ENCODE measurements around the gene POMC.
"Not testable (repeated sequence)": the region's sequence is repeated elsewhere in the genome, so short reads cannot be mapped to it uniquely, and the experiment has no call there.

POMC gene

DNA sequence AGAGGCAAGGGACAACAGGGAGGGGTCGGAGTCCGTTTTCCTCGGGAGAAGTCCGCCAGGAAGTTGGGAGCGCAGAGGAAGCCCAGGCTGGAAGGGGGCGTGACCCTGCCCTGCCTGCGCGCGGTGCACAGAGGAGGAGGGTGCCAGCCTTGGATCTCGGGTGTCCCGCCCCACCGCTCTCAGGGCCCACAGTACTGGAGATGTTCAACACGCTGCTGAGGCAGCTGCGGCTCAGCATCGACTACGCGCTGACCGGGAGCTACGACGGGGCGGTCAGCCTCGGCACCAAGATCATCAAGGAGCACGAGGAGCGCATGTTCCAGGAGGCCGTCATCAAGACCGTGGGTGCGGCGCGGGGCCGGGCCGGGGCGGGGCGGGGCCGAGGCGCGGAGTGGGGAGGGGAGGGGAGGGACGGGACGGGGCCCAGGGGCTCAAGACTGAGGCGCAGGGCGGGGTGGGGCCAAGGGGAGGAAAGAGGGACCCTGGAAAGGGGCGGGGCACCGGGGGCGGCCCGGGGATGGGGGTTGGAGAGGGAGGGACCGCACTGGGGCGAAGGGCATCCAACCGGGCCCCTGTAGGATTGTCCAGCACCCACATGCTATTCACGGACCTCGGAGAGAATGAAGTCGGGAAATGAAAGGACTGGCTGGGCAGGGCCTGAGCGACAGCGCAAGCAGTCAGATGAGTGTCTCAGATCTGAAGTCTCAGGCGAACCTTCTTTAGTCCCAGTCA lies 36.6 kb downstream of the POMC start:
- no peak for DNase-seq

DNA sequence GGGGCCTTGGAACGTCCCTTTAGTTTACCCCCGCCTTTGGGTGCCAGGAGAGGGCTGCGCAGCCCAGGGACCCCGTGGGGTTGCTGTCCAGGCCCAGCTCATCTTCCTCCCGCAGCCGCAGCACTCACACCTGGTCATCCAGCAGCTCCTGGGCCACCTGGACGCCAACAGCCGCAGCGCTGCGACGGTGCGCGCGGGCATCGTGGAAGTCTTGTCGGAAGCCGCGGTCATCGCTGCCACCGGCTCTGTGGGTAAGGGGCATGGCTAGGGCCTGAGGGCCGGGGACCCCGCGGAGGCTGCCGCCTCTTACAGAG lies 37.2 kb downstream of the POMC start:
- DNase-seq, result no peak

DNA sequence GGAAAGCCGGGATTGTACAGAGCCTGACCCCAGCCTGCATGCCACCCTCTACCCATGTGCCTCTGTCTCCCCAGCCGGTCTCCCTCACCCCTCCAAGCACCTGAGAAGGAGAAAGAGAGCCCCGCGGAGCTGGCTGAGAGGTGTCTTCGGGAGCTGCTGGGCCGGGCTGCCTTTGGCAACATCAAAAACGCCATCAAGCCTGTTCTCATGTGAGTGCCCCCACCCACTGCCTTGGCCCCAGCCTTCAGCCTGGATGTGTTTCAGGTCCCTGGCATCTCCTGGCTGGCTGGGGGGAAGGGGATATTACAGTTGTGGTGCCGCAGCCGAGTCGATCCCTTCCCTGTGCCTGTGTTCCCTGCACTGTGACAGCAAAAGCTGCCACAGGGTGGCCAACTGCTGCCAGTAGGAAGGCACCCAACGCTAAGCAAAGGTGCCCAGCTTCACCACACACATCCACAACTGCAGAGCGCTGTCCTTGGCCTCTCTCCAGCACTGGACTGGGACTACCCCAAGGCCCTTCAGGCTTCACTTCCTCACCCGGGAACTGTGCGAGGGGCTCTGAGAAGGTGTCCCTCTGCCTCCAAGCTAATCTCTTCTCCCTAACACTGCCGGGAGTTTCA lies 38.4 kb downstream of the POMC start:
- DNase-seq, result no peak

DNA sequence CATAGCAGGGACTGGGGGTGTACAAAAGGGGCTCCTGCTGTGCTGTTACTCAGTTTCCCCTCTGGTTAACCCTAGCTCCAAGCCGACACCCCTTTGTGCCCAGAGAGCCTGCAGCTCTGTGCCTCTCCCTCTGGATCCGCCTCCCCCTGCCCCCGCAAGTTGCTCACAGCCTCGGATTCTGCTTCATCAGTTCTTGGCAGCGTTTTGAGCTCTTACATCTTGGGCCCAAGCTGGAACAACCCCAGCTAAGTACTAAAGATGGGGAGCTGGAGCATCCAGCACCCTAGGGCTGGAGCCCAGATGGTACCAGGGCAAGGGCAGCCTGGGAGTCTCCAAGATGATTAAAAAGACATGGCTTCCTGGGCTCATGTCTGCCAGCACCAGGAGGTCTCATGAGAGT lies 40.7 kb downstream of the POMC start:
- DNase-seq, result no peak

DNA sequence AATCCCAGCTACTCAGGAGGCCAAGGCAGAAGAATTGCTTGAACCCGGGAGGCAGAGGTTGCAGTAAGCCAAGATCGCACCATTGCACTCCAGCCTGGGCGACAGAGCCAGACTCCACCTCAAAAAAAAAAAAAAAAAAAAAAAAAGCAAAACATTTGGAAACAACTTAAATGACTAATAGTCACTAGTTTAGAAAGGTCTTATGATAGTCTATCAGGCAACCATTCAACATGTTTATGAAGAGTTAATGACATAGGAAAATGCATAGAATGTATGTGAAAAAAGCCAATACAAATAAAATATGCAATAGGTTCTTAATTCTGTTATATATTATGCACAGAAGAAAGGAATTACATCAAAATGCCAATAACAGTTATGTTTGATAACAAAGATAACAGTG lies 41.3 kb downstream of the POMC start:
- DNase-seq, result not testable (repeated sequence)

DNA sequence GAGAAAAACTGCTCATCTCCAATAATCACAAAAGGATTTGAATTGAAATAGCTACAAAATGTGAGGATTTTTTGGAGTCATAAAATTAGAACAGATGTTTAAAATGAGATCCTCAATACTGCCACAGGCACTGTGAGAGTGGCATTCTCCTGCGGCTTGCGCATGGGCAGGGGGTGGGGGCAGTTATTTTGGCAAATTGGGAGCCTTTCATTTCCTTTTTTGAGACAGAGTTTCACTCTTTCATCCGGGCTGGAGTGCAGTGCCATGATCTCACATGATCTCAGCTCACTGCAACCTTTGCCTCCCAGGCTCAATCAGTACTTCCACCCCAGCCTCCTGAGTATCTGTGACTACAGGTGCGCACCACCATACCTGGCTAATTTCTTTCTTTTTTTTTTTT lies 42.4 kb downstream of the POMC start:
- DNase-seq, result no peak

DNA sequence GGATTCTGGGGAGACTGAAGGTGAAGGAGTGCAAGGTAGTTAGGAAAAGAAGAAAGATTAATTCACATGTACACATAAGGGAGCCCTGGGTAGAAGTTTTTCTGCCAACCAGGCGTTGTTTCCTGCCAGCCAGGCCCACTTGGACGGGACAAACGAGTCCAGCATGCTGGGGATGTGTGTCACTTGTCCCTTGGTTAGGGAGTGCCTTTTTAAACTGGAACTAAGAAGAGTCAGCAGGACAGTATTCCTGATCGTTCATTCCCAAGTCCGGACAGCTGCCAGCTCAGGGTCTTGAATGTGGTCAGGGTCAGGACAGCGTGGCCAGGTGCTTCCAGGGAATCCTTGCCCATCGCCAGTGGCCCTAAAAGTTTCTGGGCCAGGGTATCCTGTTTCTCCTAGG lies 43.2 kb downstream of the POMC start:
- DNase-seq, result no peak

DNA sequence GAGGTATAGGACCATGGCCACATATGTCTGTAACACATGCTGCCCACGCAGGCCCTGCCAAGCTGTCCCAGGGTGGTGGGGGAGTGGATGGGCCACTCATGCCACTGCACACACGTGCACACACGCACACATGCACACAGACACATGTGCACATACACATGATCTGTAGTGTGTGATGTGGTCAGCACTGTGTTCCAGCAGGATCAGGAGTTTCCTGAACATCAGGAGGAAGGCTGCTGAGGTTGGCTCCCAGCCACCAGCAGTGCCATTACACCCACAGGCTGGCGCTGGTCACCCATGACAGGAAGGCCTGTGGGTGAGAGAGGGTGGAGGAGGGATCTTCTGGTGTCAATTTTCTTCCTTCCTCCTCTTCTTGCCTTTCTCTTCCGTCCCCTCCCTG lies 44.7 kb downstream of the POMC start:
- no peak for DNase-seq

DNA sequence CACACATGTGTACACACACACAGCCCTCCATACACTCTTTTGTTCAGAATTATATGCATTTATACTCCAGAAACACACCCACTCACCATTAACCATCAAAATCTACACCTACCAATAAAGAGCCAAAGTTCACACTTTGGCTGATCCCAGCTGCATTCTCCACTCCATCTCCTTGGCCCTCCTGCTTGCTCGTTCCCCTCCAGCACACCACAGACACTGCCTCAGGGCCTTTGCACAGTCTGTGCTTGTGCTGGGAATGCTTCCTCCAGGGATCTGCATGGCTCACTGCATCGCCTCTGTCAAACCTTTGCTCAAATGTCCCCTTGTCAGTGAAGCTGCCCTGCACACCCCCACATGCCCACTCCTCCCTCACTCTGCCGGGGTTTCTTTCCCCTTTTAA lies 46.0 kb downstream of the POMC start:
- no peak for DNase-seq

DNA sequence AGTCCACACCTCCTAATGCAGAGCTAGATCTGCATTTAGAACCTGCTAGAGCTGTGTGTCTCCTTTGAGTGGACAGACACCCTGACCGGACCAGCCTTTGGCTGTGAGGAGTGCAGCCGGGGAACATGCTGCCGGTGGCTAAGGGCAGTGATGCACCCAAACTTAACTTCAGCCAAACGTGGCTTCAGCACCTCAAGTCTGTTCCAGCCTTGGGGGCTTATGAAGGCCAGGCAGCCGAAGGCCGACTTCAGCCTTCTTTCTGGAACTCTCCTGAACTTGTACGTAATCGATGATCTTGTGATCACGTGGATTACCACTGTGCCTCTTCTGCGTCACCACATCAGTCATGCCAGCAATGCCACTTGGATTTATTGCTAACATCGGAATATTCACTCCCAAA lies 49.1 kb downstream of the POMC start:
- DNase-seq, result no peak

DNA sequence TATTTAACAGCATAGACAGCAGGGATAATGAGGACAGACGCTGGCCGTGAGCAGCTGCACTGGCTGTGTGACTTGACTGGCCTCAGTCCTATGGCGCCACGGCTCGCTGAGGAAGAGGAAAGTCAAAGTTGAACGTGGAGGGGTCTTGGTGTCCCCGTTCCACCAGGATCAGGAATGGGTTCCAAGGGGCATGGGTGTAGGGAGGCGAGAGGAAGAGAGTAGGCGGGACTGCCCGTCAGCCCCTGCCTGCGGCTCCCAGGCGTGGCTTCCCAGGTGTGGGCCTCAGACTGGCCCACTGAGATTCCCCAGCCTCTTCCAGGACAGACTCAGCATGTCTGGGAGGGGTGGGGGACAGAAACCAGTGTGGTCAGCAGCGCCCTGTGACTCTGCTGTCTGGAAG lies 51.4 kb downstream of the POMC start:
- DNase-seq, result no peak

DNA sequence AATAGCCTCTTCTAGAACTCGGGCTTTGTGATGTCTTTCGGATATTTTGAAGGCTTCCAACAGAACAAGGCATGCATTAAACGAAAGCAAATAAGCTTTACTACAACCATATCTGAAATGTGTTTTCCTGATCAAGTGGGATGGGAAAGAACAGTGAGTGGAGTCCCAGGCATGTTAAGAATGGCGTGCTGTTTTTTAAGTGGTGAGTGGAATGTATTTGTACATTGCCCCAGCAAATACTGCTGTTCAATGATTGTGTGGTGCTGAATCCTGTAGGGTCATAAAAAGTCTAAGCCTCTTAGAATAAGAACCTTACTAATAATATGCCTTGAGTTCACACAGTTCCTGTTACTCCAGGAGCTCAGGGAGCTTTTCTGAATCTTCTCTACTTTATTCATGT lies 52.5 kb downstream of the POMC start:
- DNase-seq, result no peak

DNA sequence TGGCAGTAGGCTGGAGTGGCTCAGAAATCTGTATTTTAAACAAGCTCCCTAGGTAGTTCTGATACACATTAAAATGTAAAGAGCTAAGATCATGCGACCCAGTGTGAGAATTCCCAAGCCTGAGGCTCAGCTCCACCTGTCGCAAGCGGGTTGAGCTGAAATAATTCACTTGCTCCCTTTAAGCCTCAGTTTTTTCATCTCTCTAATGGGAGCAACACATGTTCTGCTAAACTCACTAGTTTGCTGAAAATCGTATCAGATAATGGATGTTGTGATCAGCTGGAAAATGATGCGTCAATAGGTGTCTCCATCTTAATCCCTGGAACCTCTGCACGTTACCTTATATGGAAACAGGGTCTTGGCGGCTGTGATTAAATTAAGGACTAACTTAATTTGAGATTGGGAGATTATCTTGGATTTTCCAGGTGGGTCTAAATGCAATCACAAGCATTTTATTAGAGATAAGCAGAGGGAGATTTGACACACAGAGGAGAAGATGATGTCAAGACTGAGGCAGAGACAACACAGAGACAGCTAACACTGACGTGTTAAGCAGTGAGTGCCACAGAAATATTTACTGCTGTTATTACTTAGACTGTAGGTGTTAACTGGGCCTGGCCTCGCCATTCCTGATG lies 53.0 kb downstream of the POMC start:
- no peak for DNase-seq

DNA sequence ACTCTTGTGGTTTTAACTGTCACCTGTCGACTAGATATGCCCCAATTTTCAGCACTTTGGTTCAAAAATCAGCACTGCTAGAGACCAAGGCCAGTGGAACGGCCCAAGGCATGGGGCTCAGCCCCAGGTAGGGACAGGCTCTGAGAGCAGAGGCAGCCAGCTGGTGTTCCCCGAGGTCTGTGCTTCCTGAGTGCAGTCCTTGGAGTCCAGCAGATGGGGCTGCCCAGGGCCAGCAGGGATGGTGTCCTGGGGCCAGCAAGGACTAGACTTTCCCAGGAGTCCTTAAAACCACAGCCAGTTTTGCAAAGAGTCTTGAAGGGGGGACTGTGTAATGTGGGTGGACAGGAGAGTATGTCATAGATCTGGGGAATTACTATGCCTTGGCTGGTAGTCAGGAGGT lies 56.3 kb downstream of the POMC start:
- no peak for DNase-seq

Measured in DMS153 (cell line).